K562 (cell line): Measurements from ENCODE around the gene PDCL3. TPM values are rescaled to one million over a fixed set of nuclear protein-coding genes. Genes with fewer than 3 reads are reported as not detected.

ENCODE experiments used
- ATAC-seq: fragments of 200-7000 bp; cut with Tn5 transposase; 3 replicates; pipeline ENCODE4 v1.9.1; 2020; ENCODE audit warnings: moderate library complexity
- BruUV-seq: library from RNA; stranded (reverse); fragments of 400-500 nt; replicated peaks from 2 replicates; lab custom pipeline; 2021; lab: Mats Ljungman, UMichigan
- CTCF ChIA-PET: fragments of 300-600 bp; formaldehyde crosslinking; extraction: SDS; loops from one replicate; lab custom pipeline; 2021; ENCODE audit warnings: low intra/inter-chr PET ratio; lab: Yijun Ruan, JAX
- POLR2A ChIA-PET: fragments of 300-600, 350-650 bp; sonication (Branson Sonifier 250); formaldehyde crosslinking; extraction: SDS; loops from one replicate; lab custom pipeline; 2021; ENCODE audit warnings: antibody characterized with exemption, inconsistent platforms; lab: Yijun Ruan, JAX
- DNase-seq, 4 experiments: peaks; one replicate each; pipeline versions ENCODE4 v3.0.0 to v3.0.0-alpha.2; 2011 to 2018; ENCODE audit warnings: low spot score in 3 of 4, mixed read lengths in 3 of 4; ENCODE audit errors: extremely low read depth in 1 of 4
- FAIRE-seq: peaks from 2 replicates; lab custom pipeline; 2011; peaks lifted over from hg19 to GRCh38; lab: Jason Lieb, UNC
- H2AFZ ChIP-seq: 2 replicates; pipeline ENCODE4 v1.6.0; 2011; ENCODE audit warnings: low read depth, low read length, control low read depth, inconsistent platforms
- H3K27ac ChIP-seq: fragments of 200-600 bp; 3 replicates; pipeline ENCODE4 v1.8.0; 2011; ENCODE audit warnings: low read depth, mild to moderate bottlenecking, control low read depth, inconsistent platforms, low read length, moderate library complexity, mixed read lengths; ENCODE audit errors: extremely low read depth
- H3K27me3 ChIP-seq, 2 experiments: fragments of 300-600 bp in 1 of 2; 2 replicates in 1 of 2; 3 replicates in 1 of 2; pipeline versions ENCODE4 v1.6.0 to v1.8.0; 2011; ENCODE audit warnings: inconsistent platforms in 2 of 2, low read length in 2 of 2, mild to moderate bottlenecking in 1 of 2, mixed read lengths in 1 of 2, moderate library complexity in 1 of 2; ENCODE audit not compliant: control insufficient read depth in 2 of 2, insufficient read depth in 2 of 2
- H3K36me3 ChIP-seq: fragments of 300-600 bp; 3 replicates; pipeline ENCODE4 v1.8.0; 2011; ENCODE audit warnings: mild to moderate bottlenecking, low read length, inconsistent platforms; ENCODE audit not compliant: control insufficient read depth, insufficient read depth
- H3K4me1 ChIP-seq, 2 experiments: fragments of 200-600 bp in 1 of 2; replicated peaks in 1 of 2; 2 replicates in 1 of 2; 3 replicates in 1 of 2; pipeline versions ENCODE4 v1.5.1 to v1.8.0; 2011; ENCODE audit warnings: inconsistent platforms in 2 of 2, low read length in 2 of 2, mild to moderate bottlenecking in 1 of 2, mixed read lengths in 1 of 2, moderate library complexity in 1 of 2; ENCODE audit not compliant: control insufficient read depth in 2 of 2, insufficient read depth in 2 of 2
- H3K4me2 ChIP-seq: 2 replicates; pipeline ENCODE4 v1.6.1; 2011; ENCODE audit warnings: low read length, control low read depth, inconsistent platforms, mixed read lengths; ENCODE audit not compliant: insufficient read depth
- H3K4me3 ChIP-seq: fragments of 200-600 bp; sonication (generic), shearing (Covaris generic); 2 replicates; pipeline ENCODE4 v1.5.1; 2016; ENCODE audit warnings: control low read depth, inconsistent platforms
- H3K79me2 ChIP-seq: fragments of 200-600 bp; 3 replicates; pipeline ENCODE4 v1.8.0; 2011; ENCODE audit warnings: low read length, inconsistent platforms; ENCODE audit not compliant: control insufficient read depth, insufficient read depth
- H3K9ac ChIP-seq, 2 experiments: 2 replicates each; pipeline versions ENCODE4 v1.6.0 to v1.6.1; 2011; ENCODE audit warnings: low read depth in 2 of 2, low read length in 2 of 2, control low read depth in 1 of 2, inconsistent platforms in 1 of 2, mild to moderate bottlenecking in 1 of 2, mixed read lengths in 1 of 2; ENCODE audit not compliant: insufficient read depth in 1 of 2
- H3K9me1 ChIP-seq: one replicate; pipeline ENCODE4 v1.6.0; 2011; ENCODE audit warnings: inconsistent platforms, mild to moderate bottlenecking, low read length, moderate library complexity; ENCODE audit not compliant: control insufficient read depth, insufficient read depth
- H3K9me3 ChIP-seq: replicated peaks from 2 replicates; pipeline ENCODE4 v1.5.1; 2011; ENCODE audit warnings: low read depth, low read length, inconsistent platforms; ENCODE audit not compliant: control insufficient read depth, insufficient read depth
- H4K20me1 ChIP-seq: replicated peaks from 2 replicates; pipeline ENCODE4 v1.6.1; 2011; ENCODE audit warnings: low read length, inconsistent platforms, mixed read lengths; ENCODE audit not compliant: control insufficient read depth, insufficient read depth
- EGR1 ChIP-seq: fragments of 450-650 bp; conservative IDR thresholded peaks from 2 replicates; pipeline ENCODE4 v1.6.1; 2017; ENCODE audit warnings: mild to moderate bottlenecking
- FOXP1 ChIP-seq: sonication (generic); formaldehyde crosslinking; IDR thresholded peaks from 2 replicates; pipeline ENCODE4 v1.8.0; 2022; ENCODE audit warnings: mild to moderate bottlenecking, missing genetic modification reagents
- KAT8 ChIP-seq: fragments of 450-650 bp; IDR thresholded peaks from 2 replicates; pipeline ENCODE4 v1.6.1; 2016; ENCODE audit warnings: low read depth, mild to moderate bottlenecking
- POLR2H ChIP-seq: IDR thresholded peaks from 2 replicates; pipeline ENCODE4 v1.6.1; 2016; ENCODE audit warnings: missing genetic modification characterization, low read depth, mild to moderate bottlenecking, control low read depth, missing compliant biosample characterization, moderate library complexity
- PRDM10 ChIP-seq: fragments of 450-650 bp; IDR thresholded peaks from 2 replicates; pipeline ENCODE4 v1.6.1; 2018; ENCODE audit not compliant: partially characterized antibody
- ZBTB34 ChIP-seq: fragments of 250-450 bp; sonication (Bioruptor Pico); IDR thresholded peaks from 2 replicates; pipeline ENCODE4 v1.8.0; 2021; ENCODE audit warnings: mild to moderate bottlenecking, moderate library complexity
- ZNF609 ChIP-seq: sonication (generic); formaldehyde crosslinking; IDR thresholded peaks from 2 replicates; pipeline ENCODE4 v1.8.1; 2023; ENCODE audit warnings: missing genetic modification reagents, mild to moderate bottlenecking, borderline replicate concordance
- ZNF668 ChIP-seq: fragments of 250-450 bp; sonication (Bioruptor Pico); IDR thresholded peaks from 2 replicates; pipeline ENCODE4 v1.8.0; 2022; ENCODE audit warnings: mild to moderate bottlenecking, inconsistent platforms
- WGBS: fragments of 100-300 bp; shearing (Covaris generic); methylation state at CpG from one replicate; pipeline ENCODE4 v1.1.6; 2016; ENCODE audit warnings: low coverage, mixed read lengths; ENCODE audit not compliant: insufficient coverage; ENCODE audit errors: missing lambda C conversion rate; 5-methylcytosine and 5-hydroxymethylcytosine counted together
- in situ Hi-C: fragments of 300-500 bp; cut with MboI; formaldehyde crosslinking; loops from 4 replicates; pipeline ENCODE4 v1.15.0; 2018; ENCODE audit warnings: inconsistent platforms, mixed read lengths
- intact Hi-C: fragments of 100-400 bp; cut with micrococcal nuclease; formaldehyde crosslinking; loops from 2 replicates; pipeline ENCODE4 v1.14.2; 2022
- polyA plus RNA-seq, 8 experiments: library from polyadenylated mRNA; depleted of rRNA in 4 of 8; stranded (reverse) in 5 of 8; unstranded in 3 of 8; fragments of >200 nt; fragmentation: Nextera tagmentation in 2 of 8; fragmentation: Illumina TruSeq in 1 of 8; extraction: Ambion mirVana in 2 of 8; extraction: Trizol in 1 of 8; gene quantifications; 2 replicates each; pipeline versions ENCODE4 v1.2.1 to v1.2.3, GENCODE V29; 2011 to 2014; ENCODE audit warnings: inconsistent platforms in 1 of 8, missing spikeins in 1 of 8
- total RNA-seq, 7 experiments: library from RNA; depleted of rRNA in 6 of 7; stranded (reverse); fragments of >200 nt in 6 of 7; fragmentation: Illumina TruSeq in 2 of 7; extraction: Trizol in 2 of 7; gene quantifications; 2 replicates each; pipeline versions ENCODE4 v1.2.1 to v1.2.3, GENCODE V29; 2011 to 2021; ENCODE audit warnings: low replicate concordance in 1 of 7

The PDCL3 gene
- total and polyA plus RNA-seq, 9 of the 15 experiments (the other 6 are each of a cell fraction or from before 2014, with no cell fraction given) = 16.6 to 76.7 (median 26.9) TPM

GRCh38 chr2:100522430-100522829, 40.4 kb upstream of the PDCL3 start:
- DNase-seq = no peak
- in situ Hi-C loops = no loop called here
- peaks cover 0 to 4% of the 10 kb centered on the region in 2 experiments; a peak in 1 of 5 replicates for H3K4me1 ChIP-seq
- intact Hi-C loops = no loop called here
- H3K27me3 ChIP-seq = peaks cover 0 to 4% of the 10 kb centered on the region in 2 experiments; a peak in 1 of 5 replicates
- H3K36me3 ChIP-seq = no peaks in the 10 kb centered on the region
- no peak overlapping the region for H3K4me2 ChIP-seq
- H3K9me3 ChIP-seq = no peaks in the 10 kb centered on the region
- no peaks in the 10 kb centered on the region for H3K9me1 ChIP-seq
- FAIRE-seq = no peak
- H4K20me1 ChIP-seq = no peaks in the 10 kb centered on the region
- no peak overlapping the region for H2AFZ ChIP-seq
- H3K4me3 ChIP-seq = no peak overlapping the region
- POLR2A ChIA-PET = no interaction called here
- TF ChIP-seq FOXP1 = no peak
- no peak for TF ChIP-seq ZNF668 (CRISPR knock-in tag)
- TF ChIP-seq PRDM10 = no peak
- no peak for TF ChIP-seq KAT8
- TF ChIP-seq ZNF609 (CRISPR knock-in tag) = no peak
- no peak for TF ChIP-seq EGR1
- no peak for TF ChIP-seq POLR2H (tag)
- no peak for TF ChIP-seq ZBTB34 (CRISPR knock-in tag)
- no peak for ATAC-seq
- no TSS peak for BruUV-seq
- H3K27ac ChIP-seq = no peak overlapping the region
- WGBS = 12% methylated on average over 1 of the region's 1 CpG
- CTCF ChIA-PET = no interaction called here
- no peaks in the 10 kb centered on the region for H3K79me2 ChIP-seq
- no peak overlapping the region for H3K9ac ChIP-seq
